GM04503 (cell line): Measurements from ENCODE around the gene SMIM28.
A peak's percentile ranks its signal among the peaks of the same experiment; 100 is the strongest.
"Not testable (repeated sequence)": the region's sequence is repeated elsewhere in the genome, so short reads cannot be mapped to it uniquely, and the experiment has no call there.

Experiments used
- DNase-seq: peaks from one replicate; pipeline ENCODE4 v3.0.0-alpha.2; 2012; ENCODE audit warnings: low read depth

SMIM28 gene

DNA sequence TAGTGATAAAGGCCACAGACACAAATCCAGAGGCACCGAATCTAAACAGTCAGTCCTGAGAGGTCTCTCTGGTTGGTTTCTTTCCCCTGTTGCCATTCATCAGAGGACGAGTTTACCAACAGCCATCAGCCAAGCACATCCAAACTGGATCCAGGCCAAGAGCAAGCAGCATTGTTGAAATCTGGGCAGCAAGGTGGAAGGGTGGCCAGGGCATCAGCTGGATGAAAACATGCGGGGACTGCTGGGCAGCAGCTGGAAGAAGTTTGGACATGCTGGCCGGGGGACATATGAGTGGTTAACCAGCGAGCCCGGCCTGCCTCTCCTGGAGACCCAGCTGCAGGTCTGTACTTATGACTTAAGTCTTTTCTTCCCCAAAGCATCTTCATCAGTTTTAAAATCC lies at the start of gene SMIM28:
Gene SMIM28, plus strand, starts transcription at position 62 of the 400 bp plus-strand sequence. Its CDS starts 168 bp downstream, at position 230.
- no peak for DNase-seq

- no peak for DNase-seq
Measured at GRCh38 chr6:138328210-138328609, 49.5 kb upstream of the SMIM28 start.

- DNase-seq: no peak
Measured at GRCh38 chr6:138330763-138331162, 46.9 kb upstream of the SMIM28 start.

- DNase-seq: no peak
Measured at GRCh38 chr6:138331444-138331843, 46.3 kb upstream of the SMIM28 start.

DNA sequence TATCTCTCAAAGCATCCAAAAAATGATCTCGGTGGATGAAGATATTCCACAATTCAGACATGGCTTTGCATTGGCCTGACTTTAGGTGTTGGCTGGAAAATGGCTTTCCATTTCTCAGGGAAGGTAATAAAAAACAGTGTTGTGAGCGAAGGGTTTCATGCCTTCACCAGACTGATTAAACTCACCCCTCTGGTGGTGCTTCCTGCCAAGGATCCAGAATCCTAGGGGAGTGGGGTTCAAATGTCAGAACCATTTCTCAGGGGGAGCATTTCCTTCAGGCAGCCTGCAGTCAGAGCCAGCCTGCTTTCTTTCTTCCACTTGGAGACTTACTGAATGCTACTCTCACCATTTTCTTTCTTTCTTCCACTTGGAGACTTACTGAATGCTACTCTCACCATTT lies 45.7 kb upstream of the SMIM28 start:
- no peak for DNase-seq

- no peak for DNase-seq
Measured at GRCh38 chr6:138334000-138334399, 43.7 kb upstream of the SMIM28 start.

GRCh38 chr6:138334963-138335362 lies 42.7 kb upstream of the SMIM28 start:
- DNase-seq: no peak

DNA sequence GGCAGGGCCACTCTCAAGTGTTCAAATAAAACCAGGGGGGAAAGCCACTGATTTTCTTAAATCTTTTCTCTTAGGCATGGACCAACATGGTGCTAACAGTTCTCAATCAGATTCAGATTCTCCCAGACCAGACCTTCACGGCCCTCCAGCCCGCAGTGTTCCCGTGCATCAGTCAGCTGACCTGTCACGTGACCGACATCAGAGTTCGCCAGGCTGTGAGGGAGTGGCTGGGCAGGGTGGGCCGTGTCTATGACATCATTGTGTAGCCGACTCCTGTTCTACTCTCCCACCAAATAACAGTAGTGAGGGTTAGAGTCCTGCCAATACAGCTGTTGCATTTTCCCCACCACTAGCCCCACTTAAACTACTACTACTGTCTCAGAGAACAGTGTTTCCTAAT lies 41.5 kb upstream of the SMIM28 start:
- no peak for DNase-seq

- no peak for DNase-seq
Measured at GRCh38 chr6:138337076-138337475, 40.6 kb upstream of the SMIM28 start.

GRCh38 chr6:138339024-138339423 lies 38.7 kb upstream of the SMIM28 start:
- no peak for DNase-seq

- DNase-seq: no peak
Measured at GRCh38 chr6:138341176-138341575, 36.5 kb upstream of the SMIM28 start.

DNA sequence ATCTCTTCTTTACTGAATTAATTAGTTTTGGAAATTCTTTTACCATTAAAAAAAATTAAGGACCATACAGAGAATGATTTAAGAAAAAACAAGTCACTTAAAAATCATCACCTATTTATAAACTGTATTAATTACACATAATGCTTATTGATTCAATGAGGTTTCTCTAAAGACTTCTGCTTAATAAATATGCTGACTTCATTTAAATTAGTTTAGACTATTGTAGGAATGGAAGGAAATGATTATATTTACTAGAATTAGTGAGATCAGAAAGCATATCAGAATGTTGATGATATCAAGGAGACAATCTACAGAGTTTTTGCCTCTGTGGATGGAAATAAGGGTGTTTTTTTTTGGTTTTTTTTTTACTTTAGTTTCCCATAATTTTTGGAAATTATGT lies 34.6 kb upstream of the SMIM28 start:
- no peak for DNase-seq

DNA sequence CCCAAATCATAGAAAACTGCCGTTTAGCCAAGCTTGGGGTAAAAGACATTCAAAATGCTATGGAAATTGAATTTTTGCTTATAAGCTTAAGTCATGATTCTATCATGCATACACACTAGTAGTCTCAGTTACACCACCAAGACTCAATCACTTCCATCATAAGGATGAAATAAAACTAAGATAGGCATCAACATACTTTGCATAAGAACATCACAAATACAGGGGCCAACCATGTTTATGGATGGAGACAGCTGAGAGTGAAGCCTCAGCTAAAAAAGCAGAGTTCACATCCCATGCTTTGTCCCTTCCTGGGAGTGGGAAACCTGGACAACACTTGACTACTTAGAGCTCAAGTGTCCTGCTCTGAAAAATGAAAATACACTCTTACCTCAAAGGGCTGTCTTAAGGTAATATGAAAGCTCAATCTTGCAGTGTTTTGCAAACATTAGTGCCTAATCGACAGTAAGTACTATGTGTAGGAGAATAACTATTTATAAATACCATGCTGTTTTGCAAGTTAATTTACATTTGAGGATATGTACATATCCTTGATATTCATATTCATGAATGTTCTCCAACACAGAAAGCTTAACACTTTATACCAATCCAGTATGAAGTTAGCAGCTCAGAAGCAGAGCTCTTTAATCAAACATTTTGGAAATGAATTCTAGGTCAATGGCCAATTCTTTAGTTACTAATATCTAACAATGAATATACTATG lies 32.0 kb upstream of the SMIM28 start:
- DNase-seq: no peak

DNA sequence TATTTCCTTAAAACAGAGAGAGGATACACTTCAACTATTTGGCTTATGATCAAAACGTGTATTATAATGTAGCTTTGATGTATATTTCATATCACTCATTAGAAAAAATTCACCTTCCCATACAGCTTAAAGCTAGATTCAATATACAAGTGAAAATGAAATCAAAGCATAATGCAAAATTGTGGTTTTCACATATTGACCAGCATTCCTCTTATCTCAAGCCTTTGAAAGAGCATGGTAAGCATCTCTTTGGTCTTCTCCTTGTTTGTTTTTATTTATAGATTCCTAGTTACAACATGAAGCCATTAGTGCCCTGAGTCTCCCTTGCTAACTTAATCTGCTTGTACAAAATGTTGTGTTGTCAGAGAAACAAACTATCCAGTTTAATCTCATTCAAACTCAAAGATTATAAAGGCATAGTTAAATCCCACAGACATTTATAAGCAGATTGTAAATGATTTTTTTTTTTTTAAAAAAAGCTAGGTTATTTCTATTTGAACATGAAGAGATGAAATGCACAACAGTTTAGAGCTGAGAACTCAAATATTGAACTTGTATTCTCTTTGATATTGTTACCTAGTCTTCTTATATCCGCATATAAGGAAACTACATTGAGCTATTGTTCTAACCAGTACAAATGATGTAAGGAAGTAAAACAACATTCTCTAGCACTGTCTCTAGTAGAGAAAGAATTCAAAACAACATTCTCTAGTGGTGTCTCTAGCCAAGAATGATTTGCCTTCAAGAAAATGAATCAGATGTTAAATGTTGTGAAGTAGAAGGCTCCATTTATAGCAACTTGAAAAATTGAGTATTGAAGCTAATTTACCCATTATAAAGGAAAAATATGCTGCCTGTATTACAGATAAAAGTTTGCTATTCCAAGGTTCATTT lies 31.2 kb upstream of the SMIM28 start:
- DNase-seq: peak; percentile 60

DNA sequence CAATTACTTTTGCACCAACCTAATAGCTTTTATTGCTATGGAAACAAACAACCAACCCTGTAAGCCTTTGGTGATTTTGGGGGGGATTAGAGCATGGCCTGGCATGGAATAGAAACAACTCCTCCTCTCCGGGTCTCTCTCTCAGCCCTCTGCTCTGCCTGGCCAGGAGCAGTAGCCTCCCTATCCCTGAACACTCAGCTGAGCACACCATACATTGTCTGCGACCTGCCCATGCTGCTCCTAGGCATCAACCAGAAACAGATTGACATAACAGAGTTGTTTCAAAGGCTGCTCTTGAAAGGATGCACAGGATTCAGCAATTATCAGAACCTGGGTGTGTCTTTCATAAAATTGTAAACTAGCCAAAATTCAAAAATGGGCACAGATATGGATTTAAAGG lies 29.8 kb upstream of the SMIM28 start:
- no peak for DNase-seq

DNA sequence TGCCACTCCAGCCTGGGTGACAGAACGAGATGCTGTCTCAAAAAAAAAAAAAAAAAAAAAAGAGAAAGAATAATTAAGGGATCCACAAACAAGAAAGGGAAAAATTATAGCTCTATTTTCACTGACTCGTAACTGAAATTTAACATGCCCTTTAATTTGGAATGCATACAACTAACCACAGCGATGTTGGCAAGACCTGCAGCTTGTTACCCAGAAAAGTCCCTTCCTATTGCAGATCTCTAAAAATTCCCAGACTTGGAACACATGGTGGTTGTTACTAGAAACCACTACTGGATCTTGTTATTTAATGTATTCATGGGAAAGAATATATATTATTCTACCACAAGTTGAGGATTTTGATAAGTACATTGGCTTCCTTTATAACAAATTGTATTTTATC lies 27.8 kb upstream of the SMIM28 start:
- peak; percentile 46 for DNase-seq

- DNase-seq: no peak
Measured at GRCh38 chr6:138357928-138358327, 19.8 kb upstream of the SMIM28 start.

- DNase-seq: not testable (repeated sequence)
Measured at GRCh38 chr6:138368684-138369083, 9.0 kb upstream of the SMIM28 start.

- DNase-seq: no peak
Measured at GRCh38 chr6:138370631-138371451, 6.9 kb upstream of the SMIM28 start.

DNA sequence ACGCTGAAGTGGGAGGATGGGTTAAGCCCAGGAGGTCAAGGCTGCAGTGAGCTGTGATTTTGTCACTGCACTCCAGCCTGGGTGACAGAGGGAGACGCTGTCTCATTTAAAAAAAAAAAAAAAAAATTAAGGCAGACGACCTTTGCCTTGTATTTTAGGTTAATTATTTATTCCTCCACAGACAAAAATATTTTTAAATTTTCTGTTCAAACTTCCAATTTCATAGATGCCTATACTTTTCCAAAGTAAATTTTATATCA lies 6.3 kb upstream of the SMIM28 start:
- no peak for DNase-seq

DNA sequence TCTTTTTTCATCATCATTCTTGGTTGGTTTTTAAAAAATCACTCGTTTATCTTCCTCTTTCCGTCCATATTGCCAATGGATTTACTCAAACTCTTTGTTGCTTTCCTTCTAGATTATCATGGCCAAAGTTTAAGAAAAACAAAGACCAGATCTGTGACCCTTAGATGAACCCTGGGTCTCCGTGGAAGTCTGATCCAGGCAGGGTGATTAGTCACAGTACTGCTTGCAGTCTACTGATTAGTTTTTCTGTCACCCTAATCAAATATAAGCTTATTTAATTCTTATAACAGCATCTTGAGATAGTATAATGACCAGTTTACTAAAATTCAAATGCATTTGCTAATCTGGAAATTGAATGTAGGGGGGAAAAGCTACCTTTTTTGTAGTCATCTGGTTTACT lies 6.0 kb upstream of the SMIM28 start:
- no peak for DNase-seq

DNA sequence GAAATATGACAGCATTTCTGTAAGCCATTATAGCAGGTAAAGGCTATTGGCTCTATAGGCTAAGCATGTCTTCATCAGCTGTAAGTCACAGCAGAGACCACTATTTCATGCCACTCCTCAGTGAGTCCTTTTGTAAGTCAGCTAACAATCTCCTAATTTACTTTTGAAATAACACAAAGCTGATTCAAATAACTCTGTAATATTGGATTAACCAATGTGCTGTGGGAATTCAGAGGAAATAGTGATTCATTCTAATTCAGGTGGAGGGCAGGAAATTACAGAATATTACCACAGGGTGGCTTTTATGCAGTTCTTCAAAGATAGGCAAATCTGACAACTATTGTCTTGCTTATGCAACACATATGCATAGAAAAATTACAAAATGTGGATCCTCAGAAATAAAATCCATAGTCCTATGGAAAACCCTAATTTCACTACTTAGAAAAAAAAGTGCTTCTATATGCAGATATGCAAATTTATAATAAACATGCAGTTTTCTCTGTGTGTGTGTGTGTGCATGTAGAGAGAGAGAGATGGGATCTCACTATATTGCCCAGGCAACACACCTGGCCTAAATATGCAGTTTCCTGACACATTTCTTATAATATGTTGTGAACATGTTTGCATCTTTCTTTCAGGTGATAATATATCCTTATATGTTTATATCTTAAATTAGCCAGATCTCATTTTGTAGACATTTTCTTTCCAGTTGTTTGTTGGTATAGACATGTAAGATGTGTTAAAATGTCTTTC lies 4.8 kb upstream of the SMIM28 start:
- no peak for DNase-seq
